Stomach (tissue), 4 donors: ENCODE data around the gene FLOT1.

Experiments used
- CTCF ChIP-seq, 7 experiments: fragments of 450-650 bp in 4 of 7; fragments of 200-600 bp in 3 of 7; sonication (generic) in 3 of 7; IDR thresholded peaks; one replicate each; pipeline ENCODE4 v1.5.1; 2016 to 2019; ENCODE audit warnings: antibody characterized with exemption in 7 of 7, control low read depth in 2 of 7, mild to moderate bottlenecking in 1 of 7
- EP300 ChIP-seq: sonication (generic); formaldehyde crosslinking; IDR thresholded peaks from one replicate; pipeline ENCODE4 v1.6.1; 2017; ENCODE audit warnings: antibody characterized with exemption
- POLR2A ChIP-seq, 4 donors: fragments of 450-650 bp; IDR thresholded peaks; one replicate each; pipeline ENCODE4 v1.6.1; 2016; ENCODE audit warnings: antibody characterized with exemption in 4 of 4, control low read depth in 2 of 4, mild to moderate bottlenecking in 1 of 4, moderate library complexity in 1 of 4
- POLR2AphosphoS5 ChIP-seq, 3 donors: sonication (generic); formaldehyde crosslinking; IDR thresholded peaks; one replicate each; pipeline ENCODE4 v1.6.1; 2016; ENCODE audit warnings: antibody characterized with exemption in 3 of 3

- TF ChIP-seq CTCF (IDR thresholded peaks at IDR 0.05), result no peak
- no peak for TF ChIP-seq EP300
- TF ChIP-seq POLR2AphosphoS5 (IDR thresholded peaks at IDR 0.05), result no peak
- no peak for TF ChIP-seq POLR2A (IDR thresholded peaks at IDR 0.05)
Observed at GRCh38 chr6:30777155-30777485, 34.6 kb upstream of the FLOT1 start.
